ENCODE results near the gene DCST2.

Gene DCST2

DNA sequence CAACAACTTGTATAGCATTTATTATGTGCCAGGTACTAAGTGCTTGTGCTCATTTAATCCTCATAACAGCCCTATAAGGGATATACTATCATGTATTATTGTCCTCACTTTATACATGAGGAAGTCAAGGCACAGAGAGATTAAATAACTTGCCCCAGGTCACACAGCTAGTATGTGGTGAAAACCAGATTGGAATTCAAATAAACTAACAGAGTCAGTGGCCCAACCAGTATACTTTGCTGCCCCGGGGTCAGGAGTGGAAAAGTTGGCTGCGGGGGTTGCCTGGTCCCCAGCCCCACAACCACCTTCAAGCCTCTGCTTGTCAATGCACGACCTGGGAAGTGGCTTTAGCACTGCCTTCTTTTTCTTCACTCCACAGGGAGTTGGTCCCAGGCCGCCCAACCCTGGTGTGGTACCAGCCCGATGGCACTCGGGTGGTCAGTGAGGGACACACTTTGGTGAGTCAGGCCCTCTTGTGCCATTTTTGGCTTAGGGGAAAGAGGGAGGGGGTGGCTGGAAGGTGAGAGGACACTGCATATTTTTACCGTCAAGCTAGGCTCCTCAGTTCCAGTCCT, 20.0 kb upstream of the DCST2 start:
- TF ChIP-seq FOXP2 (optimal IDR thresholded peaks at IDR 0.05; ENCODE audit: borderline replicate concordance, extremely low read depth, extremely low read length, insufficient read depth) (no peak), POLR2AphosphoS5 (IDR thresholded peaks at IDR 0.05; ENCODE audit: low read depth, low read length) (no peak), SIN3A (IDR thresholded peaks at IDR 0.05; ENCODE audit: borderline replicate concordance, insufficient read depth, low read length) (no peak), TAF1 (IDR thresholded peaks at IDR 0.05; ENCODE audit: borderline replicate concordance, insufficient read depth, low read length) (no peak)
- TF ChIP-seq, protein P1, sequence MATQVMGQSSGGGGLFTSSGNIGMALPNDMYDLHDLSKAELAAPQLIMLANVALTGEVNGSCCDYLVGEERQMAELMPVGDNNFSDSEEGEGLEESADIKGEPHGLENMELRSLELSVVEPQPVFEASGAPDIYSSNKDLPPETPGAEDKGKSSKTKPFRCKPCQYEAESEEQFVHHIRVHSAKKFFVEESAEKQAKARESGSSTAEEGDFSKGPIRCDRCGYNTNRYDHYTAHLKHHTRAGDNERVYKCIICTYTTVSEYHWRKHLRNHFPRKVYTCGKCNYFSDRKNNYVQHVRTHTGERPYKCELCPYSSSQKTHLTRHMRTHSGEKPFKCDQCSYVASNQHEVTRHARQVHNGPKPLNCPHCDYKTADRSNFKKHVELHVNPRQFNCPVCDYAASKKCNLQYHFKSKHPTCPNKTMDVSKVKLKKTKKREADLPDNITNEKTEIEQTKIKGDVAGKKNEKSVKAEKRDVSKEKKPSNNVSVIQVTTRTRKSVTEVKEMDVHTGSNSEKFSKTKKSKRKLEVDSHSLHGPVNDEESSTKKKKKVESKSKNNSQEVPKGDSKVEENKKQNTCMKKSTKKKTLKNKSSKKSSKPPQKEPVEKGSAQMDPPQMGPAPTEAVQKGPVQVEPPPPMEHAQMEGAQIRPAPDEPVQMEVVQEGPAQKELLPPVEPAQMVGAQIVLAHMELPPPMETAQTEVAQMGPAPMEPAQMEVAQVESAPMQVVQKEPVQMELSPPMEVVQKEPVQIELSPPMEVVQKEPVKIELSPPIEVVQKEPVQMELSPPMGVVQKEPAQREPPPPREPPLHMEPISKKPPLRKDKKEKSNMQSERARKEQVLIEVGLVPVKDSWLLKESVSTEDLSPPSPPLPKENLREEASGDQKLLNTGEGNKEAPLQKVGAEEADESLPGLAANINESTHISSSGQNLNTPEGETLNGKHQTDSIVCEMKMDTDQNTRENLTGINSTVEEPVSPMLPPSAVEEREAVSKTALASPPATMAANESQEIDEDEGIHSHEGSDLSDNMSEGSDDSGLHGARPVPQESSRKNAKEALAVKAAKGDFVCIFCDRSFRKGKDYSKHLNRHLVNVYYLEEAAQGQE (IDR thresholded peaks at IDR 0.05; ENCODE audit: insufficient read depth in 1 of 2, low read depth in 2 of 2, low read length in 2 of 2), result no peak

DNA sequence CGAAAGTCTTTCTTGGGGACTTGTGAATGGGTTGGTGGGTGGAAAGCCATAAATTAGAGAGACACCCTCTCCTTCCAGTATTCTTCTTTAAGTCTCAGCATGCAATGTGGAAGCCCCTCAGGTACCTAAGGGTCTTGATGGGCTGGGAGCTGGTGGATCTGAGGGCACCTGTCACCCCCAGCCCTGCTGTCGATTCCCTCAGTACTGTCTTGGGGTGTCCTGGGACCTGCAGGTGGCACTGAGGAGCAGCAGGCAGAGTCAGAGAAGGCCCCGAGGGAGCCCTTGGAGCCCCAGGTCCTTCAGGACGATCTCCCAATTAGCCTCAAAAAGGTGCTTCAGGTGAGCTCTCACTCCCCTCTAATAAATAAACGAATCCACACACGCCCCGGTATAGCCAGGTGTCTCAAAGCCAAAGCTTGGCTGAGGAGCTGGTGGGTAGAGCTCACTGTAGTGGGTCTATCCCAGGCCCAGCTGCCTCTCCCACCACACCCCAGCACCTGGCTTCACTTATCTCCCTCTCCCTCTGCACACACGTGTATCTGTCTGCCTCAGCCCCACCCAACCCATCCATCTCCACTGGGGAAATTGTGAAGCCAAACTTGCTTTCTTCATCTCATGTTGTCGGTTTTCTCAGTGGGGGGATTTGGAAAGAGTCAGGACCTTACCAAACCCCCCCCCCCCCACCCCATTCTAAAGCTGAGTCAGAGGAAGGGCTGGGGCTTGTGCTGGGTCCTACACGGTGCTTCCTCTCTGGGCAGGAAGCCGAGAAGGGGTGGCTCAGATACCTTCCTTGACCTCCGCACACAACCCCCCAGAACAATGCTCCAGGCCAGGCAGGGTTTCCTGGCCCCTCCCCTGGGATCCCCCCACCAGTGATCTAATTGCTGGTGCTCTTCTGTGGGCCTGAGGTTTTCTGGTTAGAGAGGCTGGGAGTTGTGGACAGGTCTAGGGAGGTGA, 19.1 kb upstream of the DCST2 start:
- TF ChIP-seq TAF1 (IDR thresholded peaks at IDR 0.05; ENCODE audit: borderline replicate concordance, insufficient read depth, low read length) (no peak), POLR2AphosphoS5 (IDR thresholded peaks at IDR 0.05; ENCODE audit: low read depth, low read length) (no peak), SIN3A (IDR thresholded peaks at IDR 0.05; ENCODE audit: borderline replicate concordance, insufficient read depth, low read length) (no peak), FOXP2 (optimal IDR thresholded peaks at IDR 0.05; ENCODE audit: borderline replicate concordance, extremely low read depth, extremely low read length, insufficient read depth) (no peak)
- TF ChIP-seq, protein P1 (IDR thresholded peaks at IDR 0.05; ENCODE audit: insufficient read depth in 1 of 2, low read depth in 2 of 2, low read length in 2 of 2), result no peak

DNA sequence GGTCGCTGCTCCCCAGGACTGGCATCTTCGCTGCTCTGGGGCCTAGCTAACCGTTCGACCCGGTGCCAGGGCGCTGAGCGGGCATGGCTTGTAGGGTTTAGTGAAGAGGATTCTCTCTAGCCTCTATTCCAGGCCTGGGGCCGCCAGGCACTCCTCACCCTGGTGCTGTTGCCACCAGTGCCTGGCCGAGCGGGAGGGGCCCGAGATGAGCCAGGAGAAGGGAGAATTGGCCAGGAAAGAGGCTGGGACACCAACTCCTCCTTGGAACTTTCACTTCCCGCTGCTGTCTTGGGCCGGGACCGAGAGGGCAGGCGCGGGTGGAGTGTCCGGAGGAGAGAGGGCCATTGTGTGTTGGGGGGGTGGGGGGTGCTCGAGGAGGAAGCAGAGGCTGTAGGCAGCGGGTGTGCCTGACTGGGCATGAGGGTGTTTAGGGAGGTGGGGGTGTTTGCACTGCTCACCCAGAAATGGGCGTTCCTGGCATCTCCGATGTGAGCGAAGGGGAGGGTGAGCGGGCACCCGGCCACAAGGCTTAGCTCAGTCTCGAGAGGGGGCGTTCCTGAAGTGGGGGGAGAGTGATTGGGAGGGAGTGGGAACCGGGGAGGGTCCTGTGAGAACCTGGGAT, 18.3 kb upstream of the DCST2 start:
- no peak for TF ChIP-seq TAF1 (IDR thresholded peaks at IDR 0.05; ENCODE audit: borderline replicate concordance, insufficient read depth, low read length)
- peak; percentile 61; the same call in 1 of the 2 replicates for TF ChIP-seq SIN3A (IDR thresholded peaks at IDR 0.05; ENCODE audit: borderline replicate concordance, insufficient read depth, low read length)

DNA sequence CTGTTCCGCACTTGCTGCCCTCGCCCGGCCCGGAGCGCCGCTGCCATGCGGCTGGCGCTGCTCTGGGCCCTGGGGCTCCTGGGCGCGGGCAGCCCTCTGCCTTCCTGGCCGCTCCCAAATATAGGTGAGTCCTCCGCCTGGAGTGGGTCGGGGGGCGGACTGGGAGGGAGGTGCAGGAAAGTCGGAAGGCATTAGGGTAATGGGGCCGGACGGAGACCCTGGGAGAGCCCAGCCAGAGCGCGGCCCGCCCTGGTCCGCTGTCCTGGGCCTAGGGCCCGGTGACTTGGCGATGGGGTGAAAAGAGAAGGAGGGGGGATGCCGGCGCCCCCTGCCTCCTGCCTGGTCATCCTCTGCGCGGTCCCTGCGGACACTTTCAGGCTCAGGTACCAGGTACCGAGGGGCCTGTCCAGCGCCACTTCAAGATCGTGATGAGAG, 17.8 kb upstream of the DCST2 start:
- TF ChIP-seq FOXP2 (optimal IDR thresholded peaks at IDR 0.05; ENCODE audit: borderline replicate concordance, extremely low read depth, extremely low read length, insufficient read depth) (no peak), TAF1 (IDR thresholded peaks at IDR 0.05; ENCODE audit: borderline replicate concordance, insufficient read depth, low read length) (peak; percentile 54; the same call in 1 of the 2 replicates), POLR2AphosphoS5 (IDR thresholded peaks at IDR 0.05; ENCODE audit: low read depth, low read length) (peak; percentile 64)

DNA sequence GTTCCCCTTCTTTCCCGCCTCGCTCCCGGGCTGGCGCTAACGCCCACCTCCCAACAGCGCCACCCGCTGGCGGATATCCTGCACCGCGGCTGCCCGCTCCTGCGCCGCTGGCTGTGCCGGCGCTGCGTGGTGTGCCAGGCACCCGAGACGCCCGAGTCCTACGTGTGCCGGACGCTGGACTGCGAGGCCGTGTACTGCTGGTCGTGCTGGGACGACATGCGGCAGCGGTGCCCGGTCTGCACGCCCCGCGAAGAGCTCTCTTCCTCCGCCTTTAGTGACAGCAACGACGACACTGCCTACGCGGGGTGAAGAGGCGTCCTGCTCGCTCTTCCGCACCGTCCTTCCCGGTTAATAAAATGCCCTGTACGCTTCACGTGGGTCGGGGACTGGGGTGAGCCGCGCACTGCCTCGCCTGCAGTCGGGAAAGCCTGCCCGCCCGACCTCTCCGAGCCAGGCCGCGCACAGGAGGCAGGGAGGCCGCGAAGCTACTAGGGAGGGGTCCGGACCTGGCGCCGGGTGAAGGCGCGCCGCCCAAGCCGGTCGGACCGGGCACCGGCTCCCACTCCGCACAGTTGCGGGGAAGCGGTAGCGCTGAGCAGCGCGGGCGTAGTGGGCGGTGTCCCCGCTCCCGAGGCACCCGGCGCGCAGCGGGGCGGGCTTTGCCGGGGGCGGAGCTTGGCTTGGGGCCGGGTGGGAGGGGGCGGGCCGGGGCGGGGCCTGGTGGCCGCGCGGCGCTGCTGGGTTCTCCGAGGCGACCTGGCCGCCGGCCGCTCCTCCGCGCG, 17.2 kb upstream of the DCST2 start, which contains the start of gene ADAM15:
ADAM15 (plus strand) TSS at position 757 of the 782 bp plus-strand sequence. CDS start 71 bp downstream, outside the sequence.
- TF ChIP-seq TAF1 (IDR thresholded peaks at IDR 0.05; ENCODE audit: borderline replicate concordance, insufficient read depth, low read length) (peak; percentile 53; the same call in 1 of the 2 replicates), SIN3A (IDR thresholded peaks at IDR 0.05; ENCODE audit: borderline replicate concordance, insufficient read depth, low read length) (peak; percentile 51; the same call in 1 of the 2 replicates), FOXP2 (optimal IDR thresholded peaks at IDR 0.05; ENCODE audit: borderline replicate concordance, extremely low read depth, extremely low read length, insufficient read depth) (no peak), POLR2AphosphoS5 (IDR thresholded peaks at IDR 0.05; ENCODE audit: low read depth, low read length) (peak; percentile 82)
- TF ChIP-seq, protein P1 (IDR thresholded peaks at IDR 0.05; ENCODE audit: insufficient read depth in 1 of 2, low read depth in 2 of 2, low read length in 2 of 2), result peak in 1 of 2 experiments; percentile 12; a peak in 2 of 4 replicates

All from PFSK-1 (cell line).